Measurements from ENCODE around the gene TRAIP. TPM values are rescaled to one million over a fixed set of nuclear protein-coding genes. Genes with fewer than 3 reads are reported as not detected.
"Not testable (repeated sequence)": the region's sequence is repeated elsewhere in the genome, so short reads cannot be mapped to it uniquely, and the experiment has no call there.

TRAIP gene
- total RNA-seq, 2 experiments from 2014 or later, result 19.3 to 21.0 TPM

DNA sequence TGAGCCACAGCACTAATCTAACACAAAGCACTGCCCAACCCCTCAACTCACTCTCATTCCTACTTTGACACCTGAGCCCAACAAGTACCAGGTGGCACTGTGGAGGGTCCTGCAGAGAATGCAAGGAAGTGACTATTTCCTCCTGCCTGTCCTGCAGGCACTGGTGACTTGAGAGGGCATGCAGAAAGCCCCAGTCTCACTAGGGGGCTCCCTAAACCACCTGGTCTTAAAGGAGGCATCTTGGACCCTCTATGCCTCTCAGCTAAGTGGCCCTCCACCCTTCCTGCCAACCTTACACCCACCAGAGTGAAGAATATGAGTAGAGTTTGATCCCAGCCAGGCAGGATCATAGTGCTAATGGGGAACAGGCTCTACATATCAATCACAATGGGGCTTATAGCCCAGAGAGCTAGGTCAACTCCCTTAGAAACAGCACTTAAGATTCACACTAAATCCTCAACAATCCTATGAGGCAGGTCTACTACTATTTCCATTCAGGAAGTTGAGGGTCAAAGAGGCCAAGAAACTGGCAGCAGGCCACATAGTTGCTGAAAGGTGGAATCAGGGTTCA, 15.2 kb downstream of the TRAIP start:
- H3K9me3 Mint-ChIP-seq, result no peaks in the 10 kb centered on the region
- no peaks in the 10 kb centered on the region for H3K27me3 Mint-ChIP-seq
- ChIA-PET POLR2A (no interaction called here), CTCF (interaction anchor here (0.6 to 5.5 kb wide), 7 partner anchors 9 to 301 kb away, joined by 3 to 104 read pairs (median 4); partner anchors contain the start of gene INKA1)
- no peak overlapping the region for H3K4me3 Mint-ChIP-seq
- DNase-seq, result no peak
- H3K27ac Mint-ChIP-seq, result no peak overlapping the region
- H3K36me3 Mint-ChIP-seq (ENCODE audit: low read depth), result peaks cover 18% of the 10 kb centered on the region
- H3K4me1 Mint-ChIP-seq, result peaks cover 1% of the 10 kb centered on the region

DNA sequence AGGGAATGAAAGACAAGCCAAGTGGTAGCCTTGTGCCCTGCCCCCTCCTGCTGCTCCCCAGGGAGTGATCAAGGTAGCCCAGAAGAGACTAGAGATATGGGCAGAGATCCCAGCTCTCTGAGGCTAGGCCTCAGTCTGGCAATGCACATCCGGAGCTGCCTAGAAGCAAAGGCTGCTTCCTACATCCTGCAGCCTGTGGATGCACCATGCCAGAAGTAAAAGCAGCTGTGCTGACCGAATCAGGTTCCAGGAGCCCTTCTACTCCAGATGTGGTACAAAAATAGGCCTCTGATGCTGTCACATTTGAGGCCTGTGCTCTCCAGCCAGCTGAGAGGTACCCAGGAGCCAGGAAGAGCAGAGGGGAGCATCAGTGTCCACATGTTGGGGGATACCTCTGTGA, 16.0 kb downstream of the TRAIP start:
- no peak overlapping the region for H3K4me3 Mint-ChIP-seq
- POLR2A ChIA-PET, result no interaction called here
- H3K9me3 Mint-ChIP-seq, result no peaks in the 10 kb centered on the region

DNA sequence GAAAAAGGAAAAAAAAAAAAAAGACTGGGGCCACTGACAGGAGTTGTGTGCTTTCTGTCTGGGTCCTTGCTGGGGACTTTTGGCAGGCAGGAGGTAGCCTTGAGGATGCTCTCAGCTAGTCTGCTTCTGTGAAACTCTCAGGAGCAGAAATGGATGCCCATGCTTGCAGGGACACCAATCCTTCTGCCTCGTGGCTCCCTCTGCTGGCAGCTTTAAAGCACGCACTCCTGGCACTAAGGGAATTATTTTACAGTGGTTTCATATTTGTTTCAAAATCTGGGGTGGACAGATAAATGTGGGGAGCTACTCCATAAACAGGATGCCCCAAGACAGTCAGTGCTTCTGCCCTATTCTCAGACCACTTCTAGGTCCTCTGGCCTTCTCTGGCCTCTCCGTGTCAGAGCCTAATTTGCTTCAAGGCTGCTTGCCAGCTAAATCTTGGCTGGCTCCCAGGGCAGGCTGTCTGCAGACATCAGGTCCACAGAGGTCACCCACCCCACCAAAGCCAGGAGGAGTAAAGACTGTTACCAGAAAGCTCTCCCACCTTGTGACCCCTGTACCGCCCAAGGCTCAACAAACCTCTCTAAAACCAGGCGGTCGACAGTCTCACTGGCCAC, 17.1 kb downstream of the TRAIP start:
- peak; percentile 81 for DNase-seq
- ChIA-PET CTCF (interaction anchor here (0.7 to 5.5 kb wide), 37 partner anchors 11 to 299 kb away, joined by 3 to 104 read pairs (median 5); partner anchors contain the start of genes CDHR4, INKA1, IP6K1 and TRAIP), POLR2A (interaction anchor here (0.6 to 2.7 kb wide), 5 partner anchors 30 to 115 kb away, joined by 3 to 24 read pairs (median 3); partner anchors contain the start of genes GMPPB, INKA1 and IP6K1)
- Mint-ChIP-seq H3K27me3 (no peaks in the 10 kb centered on the region), H3K9me3 (no peaks in the 10 kb centered on the region), H3K36me3 (ENCODE audit: low read depth) (peaks cover 16% of the 10 kb centered on the region), H3K27ac (no peak overlapping the region), H3K4me1 (peaks cover 1% of the 10 kb centered on the region), H3K4me3 (no peak overlapping the region)

More for the DNA sequence above, 16.0 kb downstream of the TRAIP start:
- Mint-ChIP-seq H3K27me3 (no peaks in the 10 kb centered on the region), H3K36me3 (ENCODE audit: low read depth) (peaks cover 15% of the 10 kb centered on the region), H3K27ac (no peak overlapping the region), H3K4me1 (peaks cover 1% of the 10 kb centered on the region)
- CTCF ChIA-PET, result interaction anchor here (0.6 to 5.5 kb wide), 7 partner anchors 10 to 300 kb away, joined by 4 to 104 read pairs (median 5); partner anchors contain the start of genes INKA1 and UBA7
- DNase-seq, result no peak

DNA sequence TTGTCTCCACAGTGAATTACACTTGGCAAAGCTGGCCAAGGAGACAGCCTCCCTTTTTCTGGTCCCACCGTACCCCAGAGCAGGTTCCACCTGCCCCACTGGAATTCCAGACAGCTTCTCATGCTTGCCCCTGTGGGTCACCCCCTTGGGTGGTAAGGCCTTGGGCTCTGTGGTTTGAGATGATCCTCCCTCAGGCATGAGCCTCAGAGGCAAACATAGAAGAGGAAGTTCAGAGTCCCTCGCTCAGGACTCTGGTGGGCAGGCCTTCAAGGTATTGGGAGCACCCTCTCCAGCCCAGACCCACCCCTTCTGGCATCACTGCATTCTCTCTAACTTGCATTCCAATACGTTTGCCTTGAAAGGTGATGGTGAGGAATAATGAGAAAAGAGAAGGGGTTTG, 25.0 kb downstream of the TRAIP start:
- Mint-ChIP-seq H3K27me3 (no peaks in the 10 kb centered on the region), H3K36me3 (ENCODE audit: low read depth) (peaks cover 32% of the 10 kb centered on the region), H3K27ac (no peak overlapping the region), H3K4me1 (no peaks in the 10 kb centered on the region), H3K4me3 (no peak overlapping the region), H3K9me3 (no peaks in the 10 kb centered on the region)
- ChIA-PET CTCF (interaction anchor here (0.7 kb wide), 1 partner anchor 27 kb away, joined by 3 read pairs; no protein-coding TSS in a partner anchor), POLR2A (interaction anchor here (1.0 kb wide), 1 partner anchor 28 kb away, joined by 4 read pairs; the partner anchor contains the start of gene INKA1)
- no peak for DNase-seq

- no peak overlapping the region for H3K27ac Mint-ChIP-seq
- H3K27me3 Mint-ChIP-seq, result no peaks in the 10 kb centered on the region
- POLR2A ChIA-PET, result interaction anchor here (0.7 kb wide), 1 partner anchor 13 kb away, joined by 3 read pairs; no protein-coding TSS in a partner anchor
- H3K4me1 Mint-ChIP-seq, result no peaks in the 10 kb centered on the region
- DNase-seq, result no peak
- H3K4me3 Mint-ChIP-seq, result no peak overlapping the region
- peaks cover 15% of the 10 kb centered on the region for H3K36me3 Mint-ChIP-seq (ENCODE audit: low read depth)
- CTCF ChIA-PET, result interaction anchor here (0.7 to 2.8 kb wide), 3 partner anchors 13 to 23 kb away, joined by 3 to 19 read pairs (median 7); partner anchors contain the start of gene INKA1
- H3K9me3 Mint-ChIP-seq, result no peaks in the 10 kb centered on the region
Measured at GRCh38 chr3:49826016-49826415, 30.3 kb downstream of the TRAIP start.

- H3K4me3 Mint-ChIP-seq; H3K4me1 Mint-ChIP-seq; H3K27me3 Mint-ChIP-seq; H3K36me3 Mint-ChIP-seq (ENCODE audit: low read depth); DNase-seq; H3K9me3 Mint-ChIP-seq; POLR2A ChIA-PET; H3K27ac Mint-ChIP-seq: not testable (repeated sequence)
- CTCF ChIA-PET, result interaction anchor here (1.2 kb wide), 1 partner anchor 15 kb away, joined by 6 read pairs; no protein-coding TSS in a partner anchor
Measured at GRCh38 chr3:49823131-49823530, 33.2 kb downstream of the TRAIP start.

DNA sequence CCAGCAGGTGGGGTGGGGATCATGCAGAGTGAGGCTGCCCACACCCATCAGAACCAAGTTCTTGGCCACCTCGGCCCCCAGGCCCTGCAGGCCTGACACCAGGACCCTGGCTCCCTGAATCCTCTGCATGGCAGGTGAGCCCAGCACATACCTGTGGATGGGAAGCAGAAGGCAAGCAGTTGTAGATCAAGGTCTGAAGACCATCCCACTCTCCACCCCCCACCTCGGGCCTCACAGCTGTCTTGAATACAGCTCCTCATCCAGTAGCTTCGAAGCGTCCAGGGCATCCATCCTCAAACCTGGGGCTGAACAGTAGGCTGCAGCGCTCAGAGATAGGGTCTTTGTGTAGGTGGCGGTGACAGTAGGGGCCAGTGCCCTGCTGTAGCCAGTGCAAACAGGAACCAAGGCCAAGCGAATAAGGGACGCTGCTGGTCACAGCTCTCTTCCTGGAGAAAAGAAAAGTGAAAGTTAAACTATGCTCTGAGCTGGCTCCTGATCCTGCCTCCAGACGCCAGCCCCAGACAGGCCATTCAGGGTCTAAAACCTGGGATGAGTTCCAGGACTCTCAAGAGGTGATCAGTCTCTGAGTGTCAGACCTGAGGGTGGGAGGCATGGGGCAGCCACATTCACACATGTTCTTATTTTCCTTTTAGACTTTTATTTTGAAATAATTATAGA, 42.7 kb downstream of the TRAIP start, which contains the start of gene UBA7:
Gene UBA7 (minus strand): TSS at position 457 of the 678 bp plus-strand sequence. CDS start 166 bp downstream, at position 291.
- H3K27me3 Mint-ChIP-seq, result no peaks in the 10 kb centered on the region
- CTCF ChIA-PET, result interaction anchor here (0.6 to 4.6 kb wide), 8 partner anchors 10 to 433 kb away, joined by 3 to 43 read pairs (median 4); partner anchors contain the start of genes CDHR4, INKA1 and TCTA
- H3K4me3 Mint-ChIP-seq, result peak within 1 kb of the TSS; percentile 96
- H3K9me3 Mint-ChIP-seq, result no peaks in the 10 kb centered on the region
- peaks cover 29% of the 10 kb centered on the region for H3K36me3 Mint-ChIP-seq (ENCODE audit: low read depth)
- POLR2A ChIA-PET, result interaction anchor here (0.7 to 4.1 kb wide), 8 partner anchors 10 to 127 kb away, joined by 3 to 54 read pairs (median 4); partner anchors contain the start of genes INKA1, IP6K1, RBM6 and TRAIP
- peak within 1 kb of the TSS; percentile 93 for H3K27ac Mint-ChIP-seq
- peaks cover 31% of the 10 kb centered on the region for H3K4me1 Mint-ChIP-seq
- DNase-seq, result peak; percentile 51

DNA sequence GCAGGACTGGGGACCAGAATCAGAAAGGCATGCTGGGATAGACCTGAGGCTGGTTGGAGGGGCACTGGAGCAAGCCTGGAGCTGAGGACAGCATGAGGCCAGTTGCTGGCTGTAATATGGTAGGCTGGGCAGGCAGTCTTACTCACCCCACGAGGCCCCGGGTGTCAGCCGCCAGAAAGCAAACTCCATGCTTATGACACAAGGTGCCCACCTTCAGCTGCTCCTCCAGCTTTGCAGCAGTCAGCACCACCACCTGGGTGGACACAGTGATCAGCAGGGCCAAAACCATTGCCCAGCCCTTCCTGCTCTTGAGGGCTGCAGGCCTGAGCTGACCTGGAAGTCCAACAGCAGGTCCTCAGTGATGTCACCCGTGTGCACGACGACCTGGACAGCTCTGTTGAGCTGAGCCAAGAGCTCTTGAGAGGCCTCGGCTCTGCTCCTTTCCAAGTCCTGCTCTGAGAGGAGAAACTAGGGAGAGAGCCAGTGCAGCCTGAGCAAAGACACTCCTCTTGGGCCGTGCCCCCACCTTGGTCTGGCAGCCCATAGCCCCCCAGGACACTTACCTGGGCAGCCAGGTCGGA, 43.4 kb downstream of the TRAIP start:
- peak overlapping the region; percentile 93 for H3K27ac Mint-ChIP-seq
- ChIA-PET POLR2A (interaction anchor here (0.7 to 4.1 kb wide), 9 partner anchors 9 to 127 kb away, joined by 3 to 54 read pairs (median 4); partner anchors contain the start of genes GMPPB, INKA1, IP6K1 and RBM6), CTCF (interaction anchor here (0.6 to 4.6 kb wide), 8 partner anchors 9 to 434 kb away, joined by 3 to 43 read pairs (median 4); partner anchors contain the start of genes CDHR4, INKA1 and TCTA)
- no peak for DNase-seq
- peak overlapping the region; percentile 96 for H3K4me3 Mint-ChIP-seq
- peaks cover 31% of the 10 kb centered on the region for H3K4me1 Mint-ChIP-seq
- no peaks in the 10 kb centered on the region for H3K27me3 Mint-ChIP-seq
- no peaks in the 10 kb centered on the region for H3K9me3 Mint-ChIP-seq
- peaks cover 34% of the 10 kb centered on the region for H3K36me3 Mint-ChIP-seq (ENCODE audit: low read depth)

DNA sequence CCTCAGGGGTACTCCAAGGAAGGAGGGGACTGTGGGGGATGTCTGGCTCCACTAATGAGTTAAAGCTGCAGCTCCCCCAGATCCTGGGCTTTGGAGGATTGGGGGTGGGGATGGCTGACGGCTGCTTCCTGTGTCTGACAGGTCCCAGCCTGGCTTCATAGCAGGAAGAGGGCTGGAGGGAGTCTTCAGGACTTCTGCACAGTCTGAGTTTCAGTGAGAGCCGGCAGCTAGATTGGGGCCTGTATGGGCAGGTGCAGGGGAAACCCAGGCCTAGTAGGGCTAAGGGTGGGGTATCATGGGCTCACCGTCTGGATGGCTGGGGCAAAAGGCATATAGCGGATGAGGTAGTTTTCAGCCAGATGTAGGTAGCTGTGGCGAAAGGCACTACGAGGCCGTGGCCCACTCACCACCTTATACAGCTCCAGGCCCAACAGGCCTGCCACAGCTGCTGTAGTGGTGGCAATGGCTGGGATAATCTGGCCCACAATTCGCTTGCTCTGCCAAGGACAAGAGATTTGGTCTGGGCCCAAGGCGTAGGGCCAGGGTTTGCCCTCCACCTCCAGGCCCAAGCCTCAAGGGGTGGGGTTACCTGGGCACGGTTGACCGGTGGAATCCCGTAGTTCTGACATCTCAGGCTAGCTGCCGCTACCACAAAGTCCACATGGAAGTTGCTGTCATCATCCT, 48.8 kb downstream of the TRAIP start:
- Mint-ChIP-seq H3K36me3 (ENCODE audit: low read depth) (peaks cover 36% of the 10 kb centered on the region), H3K4me1 (peaks cover 46% of the 10 kb centered on the region), H3K27ac (no peak overlapping the region), H3K9me3 (no peaks in the 10 kb centered on the region), H3K4me3 (no peak overlapping the region), H3K27me3 (peaks cover under 1% of the 10 kb centered on the region)
- ChIA-PET POLR2A (interaction anchor here (0.9 to 2.6 kb wide), 2 partner anchors 21 to 198 kb away, joined by 3 to 12 read pairs; partner anchors contain the start of gene IP6K1), CTCF (no interaction called here)
- no peak for DNase-seq

DNA sequence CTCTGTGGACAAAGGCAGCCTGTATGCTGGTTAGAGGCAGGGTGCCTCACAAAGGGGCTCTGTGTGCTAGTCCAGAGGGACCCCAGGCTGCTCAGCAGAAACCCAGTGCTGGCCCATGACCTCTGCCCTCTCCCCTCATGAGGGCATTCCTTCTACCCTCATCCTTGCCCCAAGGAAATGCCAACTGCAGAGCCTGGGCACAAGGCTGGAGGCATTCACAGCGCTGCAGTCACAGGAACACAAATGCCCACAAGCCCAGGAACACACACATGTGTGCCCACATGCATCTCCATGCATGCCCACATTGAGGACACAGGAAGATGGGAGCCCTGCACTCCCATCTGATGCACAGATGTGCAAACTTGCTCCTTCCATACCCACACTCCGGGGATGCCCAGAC, 49.5 kb downstream of the TRAIP start:
- H3K27ac Mint-ChIP-seq, result no peak overlapping the region
- peaks cover 47% of the 10 kb centered on the region for H3K4me1 Mint-ChIP-seq
- no peak for DNase-seq
- no peaks in the 10 kb centered on the region for H3K9me3 Mint-ChIP-seq
- POLR2A ChIA-PET, result interaction anchor here (0.7 to 2.6 kb wide), 5 partner anchors 10 to 199 kb away, joined by 3 to 12 read pairs (median 3); partner anchors contain the start of gene IP6K1
- H3K4me3 Mint-ChIP-seq, result no peak overlapping the region
- CTCF ChIA-PET, result no interaction called here
- peaks cover 34% of the 10 kb centered on the region for H3K36me3 Mint-ChIP-seq (ENCODE audit: low read depth)
- H3K27me3 Mint-ChIP-seq, result peaks cover 6% of the 10 kb centered on the region

- POLR2A ChIA-PET, result interaction anchor here (0.7 to 5.9 kb wide), 7 partner anchors 7 to 83 kb away, joined by 3 to 54 read pairs (median 4); partner anchors contain the start of genes IP6K1 and UBA7
- no peak for DNase-seq
- Mint-ChIP-seq H3K9me3 (no peaks in the 10 kb centered on the region), H3K4me1 (peaks cover 43% of the 10 kb centered on the region), H3K4me3 (no peak overlapping the region), H3K27ac (no peak overlapping the region), H3K27me3 (peaks cover 14% of the 10 kb centered on the region), H3K36me3 (ENCODE audit: low read depth) (peaks cover 26% of the 10 kb centered on the region)
- CTCF ChIA-PET, result interaction anchor here (4.6 to 5.8 kb wide), 2 partner anchors 7 to 34 kb away, joined by 43 to 104 read pairs; partner anchors contain the start of gene UBA7
Measured at GRCh38 chr3:49805897-49806701, 50.3 kb downstream of the TRAIP start.
